ENCODE measurements around the gene S1PR5. TPM values are rescaled to one million over a fixed set of nuclear protein-coding genes. Genes with fewer than 3 reads are reported as not detected.

Gene S1PR5
- total and polyA plus RNA-seq, 9 of the 15 experiments (the other 6 are each of a cell fraction or from before 2014, with no cell fraction given): 0.03 to 0.54 (median 0.35) TPM; not detected in 4

- TF ChIP-seq ZNF407 (IDR thresholded peaks at IDR 0.05; ENCODE audit: low read depth) (no peak), SETDB1 (IDR thresholded peaks at IDR 0.05; ENCODE audit: low read length) (no peak), SRSF1 (IDR thresholded peaks at IDR 0.05; ENCODE audit: low read depth, low read length) (no peak), ZNF76 (CRISPR knock-in tag; IDR thresholded peaks at IDR 0.05; ENCODE audit: borderline replicate concordance) (no peak), NFE2L1 (tag; IDR thresholded peaks at IDR 0.05; ENCODE audit: borderline replicate concordance, low read depth) (no peak), CXXC5 (CRISPR knock-in tag; IDR thresholded peaks at IDR 0.05) (peak; percentile 55), TRIM24 (IDR thresholded peaks at IDR 0.05) (0 out of 4 replicates have a peak, but pooled peaks of 1 of the 2 experiments have one; percentile 11), POLR3G (IDR thresholded peaks at IDR 0.05; ENCODE audit: extremely low read depth, insufficient read length, insufficient replicate concordance) (no peak), ZBTB12 (CRISPR knock-in tag; IDR thresholded peaks at IDR 0.05) (no peak), SMARCA4 (IDR thresholded peaks at IDR 0.05) (peak; percentile 58), ZNF507 (tag; conservative IDR thresholded peaks at IDR 0.05) (no peak)
- TF ChIP-seq, protein P1, sequence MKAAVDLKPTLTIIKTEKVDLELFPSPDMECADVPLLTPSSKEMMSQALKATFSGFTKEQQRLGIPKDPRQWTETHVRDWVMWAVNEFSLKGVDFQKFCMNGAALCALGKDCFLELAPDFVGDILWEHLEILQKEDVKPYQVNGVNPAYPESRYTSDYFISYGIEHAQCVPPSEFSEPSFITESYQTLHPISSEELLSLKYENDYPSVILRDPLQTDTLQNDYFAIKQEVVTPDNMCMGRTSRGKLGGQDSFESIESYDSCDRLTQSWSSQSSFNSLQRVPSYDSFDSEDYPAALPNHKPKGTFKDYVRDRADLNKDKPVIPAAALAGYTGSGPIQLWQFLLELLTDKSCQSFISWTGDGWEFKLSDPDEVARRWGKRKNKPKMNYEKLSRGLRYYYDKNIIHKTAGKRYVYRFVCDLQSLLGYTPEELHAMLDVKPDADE (conservative IDR thresholded peaks at IDR 0.05; ENCODE audit: control insufficient read depth, low read depth, low read length): 0 out of 2 replicates have a peak, but pooled peaks have one; percentile 20
- TF ChIP-seq, protein P2, sequence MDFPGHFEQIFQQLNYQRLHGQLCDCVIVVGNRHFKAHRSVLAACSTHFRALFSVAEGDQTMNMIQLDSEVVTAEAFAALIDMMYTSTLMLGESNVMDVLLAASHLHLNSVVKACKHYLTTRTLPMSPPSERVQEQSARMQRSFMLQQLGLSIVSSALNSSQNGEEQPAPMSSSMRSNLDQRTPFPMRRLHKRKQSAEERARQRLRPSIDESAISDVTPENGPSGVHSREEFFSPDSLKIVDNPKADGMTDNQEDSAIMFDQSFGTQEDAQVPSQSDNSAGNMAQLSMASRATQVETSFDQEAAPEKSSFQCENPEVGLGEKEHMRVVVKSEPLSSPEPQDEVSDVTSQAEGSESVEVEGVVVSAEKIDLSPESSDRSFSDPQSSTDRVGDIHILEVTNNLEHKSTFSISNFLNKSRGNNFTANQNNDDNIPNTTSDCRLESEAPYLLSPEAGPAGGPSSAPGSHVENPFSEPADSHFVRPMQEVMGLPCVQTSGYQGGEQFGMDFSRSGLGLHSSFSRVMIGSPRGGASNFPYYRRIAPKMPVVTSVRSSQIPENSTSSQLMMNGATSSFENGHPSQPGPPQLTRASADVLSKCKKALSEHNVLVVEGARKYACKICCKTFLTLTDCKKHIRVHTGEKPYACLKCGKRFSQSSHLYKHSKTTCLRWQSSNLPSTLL (IDR thresholded peaks at IDR 0.05): no peak
Measured at GRCh38 chr19:10503002-10503789, 14.1 kb downstream of the S1PR5 start, which contains the start of gene KEAP1 (continued).

Measured in K562 (cell line).